ENCODE results near the gene IGFBP7. TPM values are rescaled to one million over a fixed set of nuclear protein-coding genes. Genes with fewer than 3 reads are reported as not detected.
A peak's percentile ranks its signal among the peaks of the same experiment; 100 is the strongest.

IGFBP7 gene
- total and polyA plus RNA-seq, 2 donors (not counting 1 experiment from before 2014, with no cell fraction given): 54.8 to 793 TPM

DNA sequence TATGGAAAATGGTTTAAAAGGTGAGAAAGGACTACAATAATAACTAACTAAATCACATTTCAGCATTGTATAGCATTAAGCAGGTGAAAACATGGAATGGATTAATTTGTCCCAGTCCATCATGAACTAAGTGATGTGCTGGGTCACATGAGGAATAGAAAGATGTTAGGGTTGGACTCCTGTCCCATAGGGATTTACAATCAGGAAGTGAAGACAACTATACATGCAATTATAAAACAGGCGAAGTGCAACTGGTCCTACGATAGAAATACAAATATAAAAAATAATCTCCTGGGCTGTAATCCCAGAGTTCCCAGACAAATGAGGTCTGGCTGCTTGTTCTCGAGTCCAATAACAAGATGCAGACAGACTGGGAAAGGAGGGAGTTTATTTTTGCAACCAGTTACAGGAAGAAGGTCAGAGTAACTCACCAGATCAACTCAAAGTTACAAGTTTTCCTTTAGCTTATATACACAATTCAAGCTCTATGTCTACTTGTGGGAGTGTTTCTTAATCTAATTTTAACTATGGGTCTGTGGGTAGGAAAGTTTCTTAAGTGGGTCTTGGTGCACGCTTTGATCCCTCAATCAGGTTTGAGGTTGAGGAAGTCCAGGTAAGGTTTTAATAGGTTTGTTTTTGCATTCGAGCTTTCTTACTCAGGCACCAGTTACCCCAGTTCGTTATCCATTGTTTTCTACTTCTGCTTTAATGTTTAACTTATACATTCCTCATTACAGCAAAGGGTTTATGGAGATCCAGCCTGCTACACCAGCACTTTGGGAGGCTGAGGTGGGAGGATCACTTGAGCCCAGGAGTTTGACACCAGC, 50.1 kb downstream of the IGFBP7 start:
- Histone ChIP-seq H3K4me3 (replicated peaks in 1 of 4; ENCODE audit: control extremely low read depth in 1 of 4, insufficient read depth in 1 of 4, low read depth in 3 of 4, low read length in 4 of 4) (no peak overlapping the region), H3K9ac (ENCODE audit: insufficient read depth, low read length) (no peak overlapping the region), H3K9me3 (ENCODE audit: control insufficient read depth, insufficient read depth, low read depth, low read length) (no peaks in the 10 kb centered on the region), H3K4me1 (ENCODE audit: control insufficient read depth, extremely low read depth, insufficient read depth, low read length) (peaks cover 11% of the 10 kb centered on the region), H3K4me2 (ENCODE audit: extremely low read depth, insufficient read depth, low read length) (no peak overlapping the region), H3K27me3 (ENCODE audit: control insufficient read depth, insufficient read depth, low read length) (no peaks in the 10 kb centered on the region), H3K36me3 (ENCODE audit: control insufficient read depth, insufficient read depth, low read length) (no peaks in the 10 kb centered on the region), H3K27ac (ENCODE audit: insufficient read depth, low read length) (no peak overlapping the region), H3K79me2 (ENCODE audit: control insufficient read depth, insufficient read depth, low read length) (peaks cover 6% of the 10 kb centered on the region), H2AFZ (ENCODE audit: low read length) (no peak overlapping the region), H4K20me1 (ENCODE audit: control insufficient read depth, extremely low read depth, insufficient read depth, low read length) (no peaks in the 10 kb centered on the region)
- no peak for DNase-seq (ENCODE audit: low read depth in 2 of 2)
- TF ChIP-seq, protein P1, sequence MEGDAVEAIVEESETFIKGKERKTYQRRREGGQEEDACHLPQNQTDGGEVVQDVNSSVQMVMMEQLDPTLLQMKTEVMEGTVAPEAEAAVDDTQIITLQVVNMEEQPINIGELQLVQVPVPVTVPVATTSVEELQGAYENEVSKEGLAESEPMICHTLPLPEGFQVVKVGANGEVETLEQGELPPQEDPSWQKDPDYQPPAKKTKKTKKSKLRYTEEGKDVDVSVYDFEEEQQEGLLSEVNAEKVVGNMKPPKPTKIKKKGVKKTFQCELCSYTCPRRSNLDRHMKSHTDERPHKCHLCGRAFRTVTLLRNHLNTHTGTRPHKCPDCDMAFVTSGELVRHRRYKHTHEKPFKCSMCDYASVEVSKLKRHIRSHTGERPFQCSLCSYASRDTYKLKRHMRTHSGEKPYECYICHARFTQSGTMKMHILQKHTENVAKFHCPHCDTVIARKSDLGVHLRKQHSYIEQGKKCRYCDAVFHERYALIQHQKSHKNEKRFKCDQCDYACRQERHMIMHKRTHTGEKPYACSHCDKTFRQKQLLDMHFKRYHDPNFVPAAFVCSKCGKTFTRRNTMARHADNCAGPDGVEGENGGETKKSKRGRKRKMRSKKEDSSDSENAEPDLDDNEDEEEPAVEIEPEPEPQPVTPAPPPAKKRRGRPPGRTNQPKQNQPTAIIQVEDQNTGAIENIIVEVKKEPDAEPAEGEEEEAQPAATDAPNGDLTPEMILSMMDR (conservative IDR thresholded peaks at IDR 0.05 in 1 of 2, IDR thresholded peaks at IDR 0.05 in 1 of 2; ENCODE audit: low read depth in 1 of 2, low read length in 2 of 2): no peak
- TF ChIP-seq EZH2 (IDR thresholded peaks at IDR 0.05; ENCODE audit: low read length, missing control alignments): no peak

- Histone ChIP-seq H2AFZ (ENCODE audit: low read length) (peak overlapping the region; percentile 21), H4K20me1 (ENCODE audit: control insufficient read depth, extremely low read depth, insufficient read depth, low read length) (no peaks in the 10 kb centered on the region), H3K4me3 (replicated peaks in 1 of 4; ENCODE audit: control extremely low read depth in 1 of 4, insufficient read depth in 1 of 4, low read depth in 3 of 4, low read length in 4 of 4) (no peak overlapping the region), H3K9me3 (ENCODE audit: control insufficient read depth, insufficient read depth, low read depth, low read length) (no peaks in the 10 kb centered on the region), H3K27me3 (ENCODE audit: control insufficient read depth, insufficient read depth, low read length) (no peaks in the 10 kb centered on the region), H3K9ac (ENCODE audit: insufficient read depth, low read length) (no peak overlapping the region), H3K4me1 (ENCODE audit: control insufficient read depth, extremely low read depth, insufficient read depth, low read length) (peaks cover 2% of the 10 kb centered on the region), H3K79me2 (ENCODE audit: control insufficient read depth, insufficient read depth, low read length) (peaks cover 5% of the 10 kb centered on the region), H3K36me3 (ENCODE audit: control insufficient read depth, insufficient read depth, low read length) (no peaks in the 10 kb centered on the region), H3K27ac (ENCODE audit: insufficient read depth, low read length) (no peak overlapping the region), H3K4me2 (ENCODE audit: extremely low read depth, insufficient read depth, low read length) (no peak overlapping the region)
- DNase-seq (ENCODE audit: low read depth in 2 of 2): no peak
- TF ChIP-seq EZH2 (IDR thresholded peaks at IDR 0.05; ENCODE audit: low read length, missing control alignments): no peak
- TF ChIP-seq, protein P1 (conservative IDR thresholded peaks at IDR 0.05 in 1 of 2, IDR thresholded peaks at IDR 0.05 in 1 of 2; ENCODE audit: low read depth in 1 of 2, low read length in 2 of 2): no peak
Observed at GRCh38 chr4:57055886-57056285, 54.3 kb downstream of the IGFBP7 start.

DNA sequence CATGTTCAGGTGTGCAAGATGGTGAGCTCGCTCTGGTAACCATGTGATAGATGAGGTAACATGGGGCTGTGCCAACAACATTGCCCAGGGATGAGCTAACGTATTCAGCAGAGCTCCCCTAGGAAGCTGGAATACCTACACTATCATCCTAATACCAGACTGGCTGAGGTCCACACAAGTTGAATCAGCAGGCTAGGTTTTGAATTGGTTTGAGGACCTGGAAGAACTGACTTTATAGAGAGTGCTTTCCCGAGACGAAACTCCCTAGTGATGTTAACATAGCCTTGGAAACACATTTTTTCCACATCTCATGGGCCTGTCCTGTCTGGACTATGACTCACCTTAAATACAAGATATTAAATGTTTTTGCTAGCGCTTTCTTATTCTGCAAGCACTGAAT, 56.7 kb downstream of the IGFBP7 start:
- H3K4me1 ChIP-seq (ENCODE audit: control insufficient read depth, extremely low read depth, insufficient read depth, low read length): peaks cover 2% of the 10 kb centered on the region
- H3K27ac ChIP-seq (ENCODE audit: insufficient read depth, low read length): no peak overlapping the region
- no peaks in the 10 kb centered on the region for H3K27me3 ChIP-seq (ENCODE audit: control insufficient read depth, insufficient read depth, low read length)
- H3K9ac ChIP-seq (ENCODE audit: insufficient read depth, low read length): no peak overlapping the region
- no peak overlapping the region for H2AFZ ChIP-seq (ENCODE audit: low read length)
- no peaks in the 10 kb centered on the region for H4K20me1 ChIP-seq (ENCODE audit: control insufficient read depth, extremely low read depth, insufficient read depth, low read length)
- H3K79me2 ChIP-seq (ENCODE audit: control insufficient read depth, insufficient read depth, low read length): peaks cover 5% of the 10 kb centered on the region
- no peak overlapping the region for H3K4me2 ChIP-seq (ENCODE audit: extremely low read depth, insufficient read depth, low read length)
- peak in 1 of 2 donors; percentile 96 for DNase-seq (ENCODE audit: low read depth in 2 of 2)
- TF ChIP-seq, protein P1 (conservative IDR thresholded peaks at IDR 0.05 in 1 of 2, IDR thresholded peaks at IDR 0.05 in 1 of 2; ENCODE audit: low read depth in 1 of 2, low read length in 2 of 2): no peak
- no peak for TF ChIP-seq EZH2 (IDR thresholded peaks at IDR 0.05; ENCODE audit: low read length, missing control alignments)
- H3K9me3 ChIP-seq (ENCODE audit: control insufficient read depth, insufficient read depth, low read depth, low read length): no peaks in the 10 kb centered on the region
- H3K4me3 ChIP-seq (replicated peaks in 1 of 4; ENCODE audit: control extremely low read depth in 1 of 4, insufficient read depth in 1 of 4, low read depth in 3 of 4, low read length in 4 of 4): no peak overlapping the region
- H3K36me3 ChIP-seq (ENCODE audit: control insufficient read depth, insufficient read depth, low read length): no peaks in the 10 kb centered on the region
